Measurements from ENCODE around the gene KLHL24. TPM values are rescaled to one million over a fixed set of nuclear protein-coding genes. Genes with fewer than 3 reads are reported as not detected.

Gene KLHL24
- total RNA-seq, 1 donor from 2014 or later = 53.5 TPM

DNA sequence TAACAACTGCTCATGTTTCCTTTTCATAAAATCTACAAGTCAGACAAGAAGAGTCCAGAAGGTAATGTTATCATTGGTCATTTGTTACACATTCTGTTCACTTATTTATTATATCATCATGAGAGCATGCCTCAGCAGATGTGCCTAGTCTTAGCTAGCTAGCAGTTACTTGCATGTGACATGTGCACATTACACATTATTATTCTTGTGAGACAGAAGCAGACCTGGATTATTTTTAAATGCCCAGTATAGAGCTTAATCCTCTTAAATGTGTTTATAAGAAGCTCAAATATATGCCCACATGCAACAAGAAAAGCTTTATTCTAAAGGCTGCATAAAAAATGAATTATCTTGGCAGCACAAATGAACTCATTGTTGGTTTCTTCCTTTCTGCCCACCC lies 74.8 kb downstream of the KLHL24 start:
- no peak for DNase-seq (ENCODE audit: extremely low spot score in 2 of 2)
- intact Hi-C loops (cut with DNase I) = no loop called here
- Histone ChIP-seq H3K36me3 (no peaks in the 10 kb centered on the region), H3K9me3 (no peaks in the 10 kb centered on the region), H3K27me3 (no peaks in the 10 kb centered on the region), H3K4me3 (no peak overlapping the region), H3K4me1 (no peaks in the 10 kb centered on the region), H3K27ac (no peak overlapping the region)
- TF ChIP-seq POLR2AphosphoS5 (IDR thresholded peaks at IDR 0.05; ENCODE audit: insufficient read depth in 1 of 2, low read depth in 1 of 2) = no peak
- TF ChIP-seq, protein P1, sequence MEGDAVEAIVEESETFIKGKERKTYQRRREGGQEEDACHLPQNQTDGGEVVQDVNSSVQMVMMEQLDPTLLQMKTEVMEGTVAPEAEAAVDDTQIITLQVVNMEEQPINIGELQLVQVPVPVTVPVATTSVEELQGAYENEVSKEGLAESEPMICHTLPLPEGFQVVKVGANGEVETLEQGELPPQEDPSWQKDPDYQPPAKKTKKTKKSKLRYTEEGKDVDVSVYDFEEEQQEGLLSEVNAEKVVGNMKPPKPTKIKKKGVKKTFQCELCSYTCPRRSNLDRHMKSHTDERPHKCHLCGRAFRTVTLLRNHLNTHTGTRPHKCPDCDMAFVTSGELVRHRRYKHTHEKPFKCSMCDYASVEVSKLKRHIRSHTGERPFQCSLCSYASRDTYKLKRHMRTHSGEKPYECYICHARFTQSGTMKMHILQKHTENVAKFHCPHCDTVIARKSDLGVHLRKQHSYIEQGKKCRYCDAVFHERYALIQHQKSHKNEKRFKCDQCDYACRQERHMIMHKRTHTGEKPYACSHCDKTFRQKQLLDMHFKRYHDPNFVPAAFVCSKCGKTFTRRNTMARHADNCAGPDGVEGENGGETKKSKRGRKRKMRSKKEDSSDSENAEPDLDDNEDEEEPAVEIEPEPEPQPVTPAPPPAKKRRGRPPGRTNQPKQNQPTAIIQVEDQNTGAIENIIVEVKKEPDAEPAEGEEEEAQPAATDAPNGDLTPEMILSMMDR (IDR thresholded peaks at IDR 0.05) = no peak

DNA sequence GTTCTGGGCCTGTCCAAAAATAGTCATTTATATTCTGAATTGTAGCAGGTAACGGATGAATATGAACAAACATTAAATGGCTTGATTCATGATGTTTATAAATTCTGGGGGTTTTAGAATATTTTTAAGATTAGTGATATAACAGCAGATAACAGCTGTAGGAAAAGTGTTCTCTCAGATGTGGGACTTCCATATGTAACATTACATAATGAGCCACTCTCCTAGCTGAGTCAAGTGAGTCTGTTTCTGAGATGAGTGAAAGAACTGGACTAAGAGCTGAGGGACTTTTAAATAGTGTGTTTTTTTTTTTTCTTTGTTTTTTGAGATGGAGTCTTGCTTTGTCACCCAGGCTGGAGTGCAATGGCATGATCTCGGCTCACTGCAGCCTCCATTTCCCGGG lies 76.1 kb downstream of the KLHL24 start:
- Histone ChIP-seq H3K4me1 (no peaks in the 10 kb centered on the region), H3K27ac (no peak overlapping the region), H3K27me3 (no peaks in the 10 kb centered on the region), H3K36me3 (peaks cover 0 to 8% of the 10 kb centered on the region in 2 donors), H3K9me3 (no peaks in the 10 kb centered on the region), H3K4me3 (no peak overlapping the region)
- TF ChIP-seq POLR2AphosphoS5 (IDR thresholded peaks at IDR 0.05; ENCODE audit: insufficient read depth in 1 of 2, low read depth in 1 of 2) (no peak), POLR2A (IDR thresholded peaks at IDR 0.05) (no peak)
- TF ChIP-seq, protein P1 (IDR thresholded peaks at IDR 0.05) = no peak
- no peak for DNase-seq (ENCODE audit: extremely low spot score in 2 of 2)
- intact Hi-C loops (cut with DNase I) = no loop called here

DNA sequence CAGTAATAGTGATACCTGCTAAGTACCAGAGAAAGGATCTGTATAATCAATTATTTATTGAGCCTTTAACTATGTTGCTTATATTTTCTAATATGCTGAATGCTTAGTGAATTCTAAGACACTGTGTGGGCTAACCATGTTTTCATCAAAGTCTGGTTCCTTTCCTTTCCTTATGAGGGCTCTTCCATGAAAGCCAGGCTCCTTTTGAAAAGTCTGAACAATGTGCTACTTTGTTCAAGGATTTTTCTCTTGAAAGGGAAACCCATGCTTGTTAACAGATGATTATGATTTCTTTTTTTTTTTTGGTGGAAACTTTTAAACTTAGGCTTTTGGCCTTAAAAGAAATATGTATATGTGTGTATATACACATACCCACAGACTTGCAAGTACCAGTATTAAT lies 79.2 kb downstream of the KLHL24 start:
- intact Hi-C loops (cut with DNase I) = no loop called here
- Histone ChIP-seq H3K9me3 (no peaks in the 10 kb centered on the region), H3K4me3 (no peak overlapping the region), H3K27me3 (no peaks in the 10 kb centered on the region), H3K36me3 (peaks cover 0 to 39% of the 10 kb centered on the region in 2 donors), H3K4me1 (no peaks in the 10 kb centered on the region), H3K27ac (no peak overlapping the region)
- DNase-seq (ENCODE audit: extremely low spot score in 2 of 2) = no peak
- TF ChIP-seq POLR2A (IDR thresholded peaks at IDR 0.05) (no peak), POLR2AphosphoS5 (IDR thresholded peaks at IDR 0.05; ENCODE audit: insufficient read depth in 1 of 2, low read depth in 1 of 2) (no peak)
- TF ChIP-seq, protein P1 (IDR thresholded peaks at IDR 0.05) = no peak

DNA sequence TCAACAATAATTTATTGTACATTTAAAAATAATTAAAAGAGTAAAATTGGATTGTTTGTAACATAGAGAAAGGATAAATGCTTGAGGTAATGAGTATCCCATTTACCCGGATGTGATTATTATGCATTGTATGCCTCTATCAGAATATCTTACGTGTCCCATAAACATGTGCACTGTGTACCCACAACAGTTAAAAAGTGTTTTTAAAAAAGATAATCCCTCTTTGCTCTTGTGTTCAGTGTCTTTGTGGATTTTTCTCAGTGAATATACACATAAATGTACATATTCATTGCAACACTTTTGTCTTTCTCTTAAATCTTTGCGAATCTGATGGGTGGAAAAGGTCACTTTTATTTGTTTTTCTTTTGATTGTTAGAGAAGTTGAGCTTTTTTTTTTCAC lies 82.6 kb downstream of the KLHL24 start:
- Histone ChIP-seq H3K4me3 (no peak overlapping the region), H3K4me1 (no peaks in the 10 kb centered on the region), H3K9me3 (no peaks in the 10 kb centered on the region), H3K27me3 (no peaks in the 10 kb centered on the region), H3K36me3 (peaks cover 0 to 57% of the 10 kb centered on the region in 2 donors), H3K27ac (no peak overlapping the region)
- TF ChIP-seq, protein P1 (IDR thresholded peaks at IDR 0.05) = no peak
- TF ChIP-seq POLR2AphosphoS5 (IDR thresholded peaks at IDR 0.05; ENCODE audit: insufficient read depth in 1 of 2, low read depth in 1 of 2) (no peak), POLR2A (IDR thresholded peaks at IDR 0.05) (no peak)
- DNase-seq (ENCODE audit: extremely low spot score in 2 of 2) = no peak
- intact Hi-C loops (cut with DNase I) = no loop called here

DNA sequence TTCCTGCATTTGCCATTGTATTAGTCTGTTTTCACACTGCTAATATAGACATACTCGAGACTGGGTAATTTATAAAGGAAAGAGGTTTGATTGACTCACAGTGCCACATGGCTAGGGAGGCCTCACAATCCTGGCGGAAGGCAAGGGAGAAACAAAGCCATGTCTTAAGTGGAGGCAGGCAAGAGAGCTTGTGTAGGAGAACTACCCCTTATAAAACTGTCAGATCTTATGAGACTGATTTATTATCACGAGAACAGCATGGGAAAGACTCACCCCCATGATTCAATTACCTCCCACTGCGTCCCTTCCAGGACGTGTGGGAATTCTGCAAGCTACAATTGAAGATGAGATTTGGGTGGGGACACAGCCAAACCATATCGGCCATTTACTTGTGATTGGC lies 90.0 kb downstream of the KLHL24 start:
- intact Hi-C loops (cut with DNase I) = no loop called here
- TF ChIP-seq POLR2AphosphoS5 (IDR thresholded peaks at IDR 0.05; ENCODE audit: insufficient read depth in 1 of 2, low read depth in 1 of 2) = no peak
- TF ChIP-seq POLR2A (IDR thresholded peaks at IDR 0.05) = no peak
- TF ChIP-seq, protein P1 (IDR thresholded peaks at IDR 0.05) = no peak
- H3K4me3 ChIP-seq = no peak overlapping the region
- no peaks in the 10 kb centered on the region for H3K4me1 ChIP-seq
- DNase-seq (ENCODE audit: extremely low spot score in 2 of 2) = no peak
- H3K27me3 ChIP-seq = no peaks in the 10 kb centered on the region
- no peaks in the 10 kb centered on the region for H3K9me3 ChIP-seq
- H3K27ac ChIP-seq = no peak overlapping the region
- H3K36me3 ChIP-seq = peaks cover 0 to 48% of the 10 kb centered on the region in 2 donors
